ENCODE data around the gene MCRS1.
"Not testable (repeated sequence)": the region's sequence is repeated elsewhere in the genome, so short reads cannot be mapped to it uniquely, and the experiment has no call there.

The MCRS1 gene

DNA sequence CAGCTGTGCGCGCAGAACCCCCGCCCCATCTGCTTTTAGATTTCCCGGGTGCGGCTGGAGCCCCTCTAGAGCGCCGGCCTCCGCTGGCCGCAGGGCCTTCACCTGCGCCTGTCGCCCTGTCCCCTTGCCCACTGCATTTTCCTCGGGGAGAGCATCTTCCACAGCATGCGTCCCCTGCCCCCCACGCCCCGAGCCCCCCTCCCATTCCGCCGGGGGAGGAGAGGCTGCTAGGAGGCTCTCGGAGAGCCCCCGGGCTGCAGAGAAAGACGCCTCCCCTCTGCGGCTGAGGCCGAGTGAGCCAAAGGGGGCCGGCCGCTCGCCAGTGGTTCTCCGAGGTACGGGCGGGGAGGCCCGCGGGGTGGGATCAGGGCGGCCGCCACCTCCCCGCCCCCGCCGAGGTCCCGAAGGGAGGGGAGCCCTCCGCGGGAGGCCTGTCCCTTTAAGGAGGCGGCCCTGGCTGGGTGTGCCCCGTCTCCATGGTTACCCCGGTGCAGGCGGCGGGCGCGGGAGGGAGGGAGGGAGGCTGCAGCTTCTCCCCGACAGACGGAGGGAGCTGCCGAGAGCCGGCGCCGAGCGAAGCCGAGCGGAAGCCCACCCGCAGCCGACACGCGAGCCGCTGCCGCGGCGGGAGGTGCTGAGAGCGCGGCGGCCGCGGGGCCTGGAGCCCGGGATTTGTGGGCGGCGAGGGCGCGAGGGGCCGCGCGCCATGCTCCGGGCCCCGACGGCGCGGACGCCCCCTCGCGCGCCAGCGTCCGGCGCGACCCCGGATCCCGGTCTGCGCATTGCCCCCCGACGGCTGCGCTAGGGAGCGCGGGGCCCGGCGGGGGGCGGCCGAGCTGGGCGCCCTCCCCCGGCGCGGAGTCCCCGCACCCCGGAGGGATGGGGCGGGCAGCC, 29.2 kb downstream of the MCRS1 start, which contains the start of gene KCNH3:
KCNH3 (plus strand) TSS at position 521 of the 894 bp plus-strand sequence. CDS start 387 bp downstream, outside the sequence.
- Histone ChIP-seq H3K9me3 (replicated peaks in 1 of 11) (no peaks in the 10 kb centered on the region), H3K4me2 (peak within 1 kb of the TSS; percentile 76 to 100 (median 94)), H4K20me1 (peaks cover 0 to 66% (median 38%) of the 10 kb centered on the region in 11 experiments; a peak in 18 of 22 replicates), H3K36me3 (no peaks in the 10 kb centered on the region), H3K27ac (peak within 1 kb of the TSS in 1 of 11 experiments; percentile 25; a peak in 1 of 22 replicates), H3K27me3 (peaks cover 72 to 90% (median 82%) of the 10 kb centered on the region in 11 experiments), H3K9ac (peak within 1 kb of the TSS in 10 of 11 experiments; percentile 13 to 66 (median 48); a peak in 17 of 22 replicates), H3K4me3 (peak within 1 kb of the TSS; percentile 51 to 71 (median 58)), H3K4me1 (peaks cover 24 to 54% (median 49%) of the 10 kb centered on the region in 10 experiments; a peak in 19 of 20 replicates)
- TF ChIP-seq Cebpa-rat (IDR thresholded peaks at IDR 0.05): no peak

DNA sequence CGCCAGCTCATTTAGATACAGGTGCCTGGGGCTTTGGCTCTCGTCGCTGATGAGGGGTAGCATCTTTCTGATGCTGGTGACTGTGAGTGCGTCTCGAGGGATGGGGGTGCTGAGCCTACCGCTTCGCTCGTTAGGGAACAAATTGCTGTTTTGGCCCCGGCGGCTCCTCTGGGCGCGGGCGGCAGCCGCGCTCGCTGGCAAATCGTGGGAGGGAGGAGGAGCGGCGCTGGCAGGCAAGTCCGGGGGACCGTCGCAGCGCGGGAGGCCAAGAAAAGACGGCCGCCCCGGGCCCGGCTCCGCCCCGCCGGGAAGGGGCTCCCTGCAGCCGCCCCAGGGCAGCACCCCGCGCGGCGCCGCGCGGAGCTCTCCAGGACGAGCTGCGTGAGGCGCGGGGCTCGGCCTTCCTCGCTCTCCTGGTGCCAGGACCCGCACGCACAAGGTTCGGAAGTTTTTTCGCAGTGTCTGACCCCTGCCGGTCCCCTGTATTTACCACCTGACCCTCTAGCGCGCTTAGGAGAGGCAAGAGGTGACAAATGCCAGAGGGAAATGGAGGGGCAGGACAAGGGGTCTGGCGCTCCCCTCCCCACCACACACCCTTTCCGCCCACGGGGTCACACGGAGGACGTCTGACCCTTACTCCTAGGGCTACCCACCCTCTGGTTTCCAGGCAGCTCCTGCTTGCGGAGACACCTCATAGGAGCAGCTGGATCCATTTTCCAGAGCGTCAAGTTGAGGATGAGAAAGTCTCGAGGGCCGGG, 30.0 kb downstream of the MCRS1 start:
- no peak for TF ChIP-seq Cebpa-rat (IDR thresholded peaks at IDR 0.05)
- Histone ChIP-seq H3K4me2 (peak overlapping the region; percentile 76 to 100 (median 94)), H3K27me3 (peaks cover 72 to 97% (median 82%) of the 10 kb centered on the region in 11 experiments), H3K27ac (no peak overlapping the region), H4K20me1 (peaks cover 0 to 66% (median 38%) of the 10 kb centered on the region in 11 experiments; a peak in 18 of 22 replicates), H3K36me3 (no peaks in the 10 kb centered on the region), H3K4me3 (peak overlapping the region; percentile 51 to 71 (median 58)), H3K9me3 (replicated peaks in 1 of 11) (no peaks in the 10 kb centered on the region), H3K9ac (peak overlapping the region in 9 of 11 experiments; percentile 13 to 66 (median 49); a peak in 16 of 22 replicates), H3K4me1 (peaks cover 24 to 54% (median 45%) of the 10 kb centered on the region in 10 experiments; a peak in 19 of 20 replicates)

DNA sequence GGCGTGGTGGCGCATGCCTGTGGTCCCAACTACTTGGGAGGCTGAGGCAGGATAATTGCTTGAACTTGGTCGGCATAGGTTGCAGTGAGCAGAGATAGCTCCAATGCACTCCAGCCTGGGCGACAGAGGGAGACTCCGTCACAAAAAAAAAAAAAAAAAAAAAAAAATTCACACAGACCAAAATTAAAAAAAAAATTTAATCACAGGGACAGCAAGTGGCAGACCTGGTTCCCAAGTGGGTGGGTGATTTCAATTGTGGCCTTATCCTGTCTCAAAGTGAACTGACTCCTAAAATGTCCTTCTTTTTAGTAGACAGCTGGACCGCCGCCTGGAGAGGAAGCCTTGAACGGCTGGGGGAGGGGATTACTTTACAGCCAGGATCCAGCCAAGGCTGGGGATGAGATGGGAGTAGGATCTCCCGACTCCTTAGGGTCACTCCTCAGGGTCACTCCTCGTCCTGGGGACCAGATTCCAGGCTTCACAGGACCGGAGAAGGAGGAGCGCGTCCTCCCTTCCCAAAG, 30.7 kb downstream of the MCRS1 start:
- TF ChIP-seq Cebpa-rat (IDR thresholded peaks at IDR 0.05): no peak
- Histone ChIP-seq H3K4me1 (peaks cover 24 to 54% (median 44%) of the 10 kb centered on the region in 10 experiments; a peak in 19 of 20 replicates), H3K27ac (no peak overlapping the region), H3K4me2 (peak overlapping the region; percentile 76 to 100 (median 94)), H3K9me3 (replicated peaks in 1 of 11) (no peaks in the 10 kb centered on the region), H3K4me3 (peak overlapping the region; percentile 51 to 71 (median 58)), H3K36me3 (no peaks in the 10 kb centered on the region), H4K20me1 (peaks cover 0 to 66% (median 38%) of the 10 kb centered on the region in 11 experiments; a peak in 18 of 22 replicates), H3K9ac (peak overlapping the region in 6 of 11 experiments; percentile 13 to 66 (median 48); a peak in 6 of 22 replicates), H3K27me3 (peaks cover 72 to 92% (median 82%) of the 10 kb centered on the region in 11 experiments)

DNA sequence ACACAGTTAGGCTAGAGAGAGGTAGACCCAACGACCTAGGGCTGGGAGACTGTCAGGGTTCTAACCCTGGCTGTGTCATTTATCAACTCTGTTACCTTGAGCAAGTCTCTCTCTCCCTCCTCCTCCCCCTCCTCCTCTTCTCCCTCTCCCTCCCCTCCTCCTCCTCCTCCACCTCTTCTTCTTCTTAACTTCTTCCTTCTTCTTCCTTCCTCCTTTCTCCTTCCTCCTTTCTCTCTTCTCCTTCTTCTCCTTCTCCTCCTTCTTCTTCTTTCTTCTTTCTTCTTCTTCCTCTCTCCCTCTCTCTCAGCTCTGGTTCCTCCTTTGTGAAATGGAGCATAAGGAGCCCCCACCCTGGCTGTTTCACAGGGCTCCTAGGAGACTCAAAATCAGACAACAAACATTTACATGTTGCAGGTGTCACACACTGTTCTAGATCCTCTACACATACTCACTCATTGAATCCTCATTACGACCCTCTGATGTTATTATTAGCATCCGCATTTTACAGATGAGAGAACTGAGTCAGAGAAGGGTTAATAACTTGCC, 31.3 kb downstream of the MCRS1 start:
- no peak for TF ChIP-seq Cebpa-rat (IDR thresholded peaks at IDR 0.05)
- Histone ChIP-seq H3K27ac (no peak overlapping the region), H3K4me1 (peaks cover 24 to 54% (median 44%) of the 10 kb centered on the region in 10 experiments; a peak in 19 of 20 replicates), H3K4me3 (peak overlapping the region in 1 of 10 experiments; percentile 65; a peak in 1 of 20 replicates), H3K36me3 (0 out of 22 replicates have a peak, but pooled peaks cover 0 to 2% (median 0%) of the 10 kb centered on the region in 11 experiments), H3K9ac (no peak overlapping the region), H3K27me3 (peaks cover 72 to 85% (median 76%) of the 10 kb centered on the region in 11 experiments), H3K9me3 (replicated peaks in 1 of 11) (no peaks in the 10 kb centered on the region), H4K20me1 (peaks cover 0 to 66% (median 38%) of the 10 kb centered on the region in 11 experiments; a peak in 18 of 22 replicates), H3K4me2 (peak overlapping the region in 8 of 11 experiments; percentile 25 to 100 (median 94); a peak in 13 of 22 replicates)

DNA sequence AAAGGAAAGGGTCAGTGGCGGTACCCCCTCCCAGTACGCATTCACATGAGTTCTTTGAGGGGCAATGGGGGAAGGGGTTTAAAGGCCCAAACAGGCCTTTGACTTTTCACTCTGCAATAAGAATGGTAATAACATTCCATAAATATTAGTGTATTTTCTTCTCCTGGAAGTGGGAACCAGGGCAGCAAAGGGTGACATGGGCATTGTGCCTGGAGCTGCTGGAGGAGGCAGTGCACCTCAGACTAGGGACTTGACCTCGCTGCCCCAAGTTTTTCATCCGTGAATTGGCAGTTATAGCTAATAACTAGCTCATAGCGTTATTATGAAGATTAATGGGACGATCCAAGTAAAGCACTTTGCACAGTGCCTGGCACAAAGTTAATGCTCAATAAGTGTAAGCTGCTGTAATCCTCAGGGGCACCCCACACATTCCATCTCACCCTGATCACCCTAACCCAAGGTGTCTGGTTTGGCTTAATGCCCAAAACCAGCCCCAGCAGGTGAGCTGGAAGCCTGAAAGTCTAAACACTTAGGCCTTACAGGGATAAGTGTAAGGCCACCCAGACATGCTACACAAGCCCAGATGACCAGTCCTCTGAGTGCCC, 31.9 kb downstream of the MCRS1 start:
- H3K4me1 ChIP-seq: peaks cover 24 to 54% (median 44%) of the 10 kb centered on the region in 10 experiments; a peak in 19 of 20 replicates
- peak overlapping the region in 1 of 10 experiments; percentile 14; a peak in 1 of 20 replicates for H3K4me3 ChIP-seq
- H3K9me3 ChIP-seq (replicated peaks in 1 of 11): no peaks in the 10 kb centered on the region
- H3K36me3 ChIP-seq: 0 out of 22 replicates have a peak, but pooled peaks cover 0 to 8% (median 0%) of the 10 kb centered on the region in 11 experiments
- H3K27me3 ChIP-seq: peaks cover 66 to 79% (median 72%) of the 10 kb centered on the region in 11 experiments
- TF ChIP-seq Cebpa-rat (IDR thresholded peaks at IDR 0.05): no peak
- peak overlapping the region in 7 of 11 experiments; percentile 25 to 100 (median 95); a peak in 12 of 22 replicates for H3K4me2 ChIP-seq
- no peak overlapping the region for H3K9ac ChIP-seq
- H4K20me1 ChIP-seq: peaks cover 0 to 65% (median 38%) of the 10 kb centered on the region in 11 experiments; a peak in 18 of 22 replicates
- H3K27ac ChIP-seq: no peak overlapping the region

DNA sequence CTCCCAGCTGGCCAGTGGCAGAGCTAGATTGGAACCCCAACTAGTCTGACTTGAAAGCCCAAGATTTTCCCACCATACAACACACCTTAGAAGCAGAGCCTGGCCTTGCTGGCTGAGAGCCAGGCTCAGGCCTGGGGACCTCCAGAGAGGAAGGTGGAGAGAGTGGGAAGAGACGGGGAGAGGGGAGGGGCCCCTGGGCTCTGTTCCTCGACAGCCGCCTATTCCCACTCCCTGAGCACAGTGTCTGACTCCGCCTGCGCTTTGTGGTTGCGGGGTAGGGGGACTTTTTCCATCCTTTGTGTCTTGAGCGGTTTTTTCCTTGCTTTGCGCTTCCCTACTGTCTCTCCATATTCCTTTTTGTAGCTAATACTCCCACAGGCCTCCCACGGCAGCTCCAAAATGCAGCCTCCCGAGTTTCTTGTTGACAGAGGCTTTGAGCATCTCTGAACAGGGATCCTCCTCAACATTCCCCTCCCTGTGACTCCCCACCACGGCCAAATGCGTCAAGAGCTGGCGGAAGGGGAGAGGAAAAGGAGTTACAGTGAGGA, 33.1 kb downstream of the MCRS1 start:
- Histone ChIP-seq H3K9ac (no peak overlapping the region), H3K36me3 (0 out of 22 replicates have a peak, but pooled peaks cover 0 to 12% (median 0%) of the 10 kb centered on the region in 11 experiments), H3K27ac (no peak overlapping the region), H3K4me3 (no peak overlapping the region), H3K4me2 (peak overlapping the region in 3 of 11 experiments; percentile 95 to 100 (median 100); a peak in 4 of 22 replicates), H3K4me1 (peaks cover 20 to 49% (median 37%) of the 10 kb centered on the region in 10 experiments; a peak in 19 of 20 replicates), H3K27me3 (peaks cover 54 to 67% (median 60%) of the 10 kb centered on the region in 11 experiments), H3K9me3 (replicated peaks in 1 of 11) (no peaks in the 10 kb centered on the region), H4K20me1 (peaks cover 0 to 53% (median 30%) of the 10 kb centered on the region in 11 experiments; a peak in 18 of 22 replicates)
- no peak for TF ChIP-seq Cebpa-rat (IDR thresholded peaks at IDR 0.05)

DNA sequence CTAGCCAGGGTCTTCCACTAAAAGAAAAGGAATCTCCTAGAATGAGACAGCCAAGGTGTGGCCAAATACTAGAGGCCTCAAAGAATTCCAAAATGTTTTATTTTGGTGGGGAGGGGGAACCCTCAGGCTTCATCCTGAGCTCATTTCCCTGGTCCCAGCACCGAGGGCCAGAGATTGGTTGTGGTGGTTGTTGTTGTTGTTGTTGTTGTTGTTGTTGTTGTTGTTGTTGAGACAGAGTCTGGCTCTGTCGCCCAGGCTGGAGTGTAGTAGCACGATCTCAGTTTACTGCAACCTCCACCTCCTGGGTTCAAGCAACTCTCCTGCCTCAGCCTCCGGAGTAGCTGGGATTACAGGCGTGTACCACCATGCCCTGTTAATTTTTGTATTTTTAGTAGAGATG, 33.8 kb downstream of the MCRS1 start:
- H3K9me3 ChIP-seq (replicated peaks in 1 of 11); H3K4me2 ChIP-seq; H3K27ac ChIP-seq; H3K4me3 ChIP-seq; H3K9ac ChIP-seq: not testable (repeated sequence)
- Histone ChIP-seq H3K36me3 (peaks cover 0 to 18% (median 0%) of the 10 kb centered on the region in 11 experiments; a peak in 1 of 22 replicates), H3K4me1 (peaks cover 13 to 49% (median 33%) of the 10 kb centered on the region in 10 experiments; a peak in 19 of 20 replicates), H4K20me1 (peaks cover 0 to 46% (median 23%) of the 10 kb centered on the region in 11 experiments; a peak in 18 of 22 replicates), H3K27me3 (peaks cover 47 to 60% (median 53%) of the 10 kb centered on the region in 11 experiments)
